ENCODE data around the gene TRAP1. TPM values are rescaled to one million over a fixed set of nuclear protein-coding genes. Genes with fewer than 3 reads are reported as not detected.
A peak's percentile ranks its signal among the peaks of the same experiment; 100 is the strongest.
"Not testable (repeated sequence)": the region's sequence is repeated elsewhere in the genome, so short reads cannot be mapped to it uniquely, and the experiment has no call there.

TRAP1 gene
- total RNA-seq, 1 experiment from 2014 or later: 274 TPM

GRCh38 chr16:3611146-3611975, 106.0 kb downstream of the TRAP1 start, which contains the start of gene SLX4:
Gene SLX4 (minus strand): TSS chr16:3611606. CDS start chr16:3608964, 2,642 bp downstream.
- H3K4me3 Mint-ChIP-seq (ENCODE audit: unreplicated experiment): peak within 1 kb of the TSS; percentile 100
- BruUV-seq (replicated peaks): TSS peak; percentile 15
- CTCF ChIA-PET: interaction anchor here (0.6 to 0.7 kb wide), 4 partner anchors 28 to 50 kb away, joined by 3 read pairs; no protein-coding TSS in a partner anchor
- no peaks in the 10 kb centered on the region for H3K9me3 Mint-ChIP-seq (ENCODE audit: unreplicated experiment)
- peak; percentile 88 for DNase-seq (ENCODE audit: unreplicated experiment)
- TF ChIP-seq CTCF (IDR thresholded peaks at IDR 0.05; ENCODE audit: unreplicated experiment): no peak
- H3K27ac Mint-ChIP-seq (ENCODE audit: low read depth, unreplicated experiment): peak within 1 kb of the TSS; percentile 93
- intact Hi-C loops (cut with micrococcal nuclease): no loop called here
- no peaks in the 10 kb centered on the region for H3K36me3 Mint-ChIP-seq (ENCODE audit: insufficient read depth, unreplicated experiment)
- no peaks in the 10 kb centered on the region for H3K27me3 Mint-ChIP-seq (ENCODE audit: insufficient read depth, unreplicated experiment)
- peaks cover 31% of the 10 kb centered on the region for H3K4me1 Mint-ChIP-seq (ENCODE audit: insufficient read depth, unreplicated experiment)
- POLR2A ChIA-PET: interaction anchor here (0.6 to 1.2 kb wide), 6 partner anchors 39 to 453 kb away, joined by 3 to 7 read pairs (median 3); partner anchors contain the start of genes TRAP1 and ZNF263

GRCh38 chr16:3610698-3611145, 106.6 kb downstream of the TRAP1 start:
- no peaks in the 10 kb centered on the region for H3K27me3 Mint-ChIP-seq (ENCODE audit: insufficient read depth, unreplicated experiment)
- no TSS peak for BruUV-seq (replicated peaks)
- H3K4me3 Mint-ChIP-seq (ENCODE audit: unreplicated experiment): peak overlapping the region; percentile 100
- TF ChIP-seq CTCF (IDR thresholded peaks at IDR 0.05; ENCODE audit: unreplicated experiment): no peak
- H3K4me1 Mint-ChIP-seq (ENCODE audit: insufficient read depth, unreplicated experiment): peaks cover 31% of the 10 kb centered on the region
- H3K36me3 Mint-ChIP-seq (ENCODE audit: insufficient read depth, unreplicated experiment): no peaks in the 10 kb centered on the region
- H3K9me3 Mint-ChIP-seq (ENCODE audit: unreplicated experiment): no peaks in the 10 kb centered on the region
- ChIA-PET CTCF (interaction anchor here (0.5 kb wide), 1 partner anchor 605 kb away, joined by 4 read pairs; no protein-coding TSS in a partner anchor), POLR2A (interaction anchor here (1.1 kb wide), 1 partner anchor 111 kb away, joined by 3 read pairs; no protein-coding TSS in a partner anchor)
- DNase-seq (ENCODE audit: unreplicated experiment): peak; percentile 4
- H3K27ac Mint-ChIP-seq (ENCODE audit: low read depth, unreplicated experiment): peak overlapping the region; percentile 93
- intact Hi-C loops (cut with micrococcal nuclease): no loop called here

- no peaks in the 10 kb centered on the region for H3K27me3 Mint-ChIP-seq (ENCODE audit: insufficient read depth, unreplicated experiment)
- intact Hi-C loops (cut with micrococcal nuclease): no loop called here
- no peaks in the 10 kb centered on the region for H3K36me3 Mint-ChIP-seq (ENCODE audit: insufficient read depth, unreplicated experiment)
- no peaks in the 10 kb centered on the region for H3K9me3 Mint-ChIP-seq (ENCODE audit: unreplicated experiment)
- CTCF ChIA-PET: interaction anchor here (0.5 to 0.8 kb wide), 3 partner anchors 9 to 606 kb away, joined by 3 to 4 read pairs (median 3); no protein-coding TSS in a partner anchor
- no peak overlapping the region for H3K27ac Mint-ChIP-seq (ENCODE audit: low read depth, unreplicated experiment)
- BruUV-seq (replicated peaks): no TSS peak
- POLR2A ChIA-PET: interaction anchor here (1.1 kb wide), 1 partner anchor 110 kb away, joined by 3 read pairs; no protein-coding TSS in a partner anchor
- TF ChIP-seq CTCF (IDR thresholded peaks at IDR 0.05; ENCODE audit: unreplicated experiment): no peak
- peaks cover 26% of the 10 kb centered on the region for H3K4me1 Mint-ChIP-seq (ENCODE audit: insufficient read depth, unreplicated experiment)
- peak overlapping the region; percentile 100 for H3K4me3 Mint-ChIP-seq (ENCODE audit: unreplicated experiment)
- no peak for DNase-seq (ENCODE audit: unreplicated experiment)
Observed at GRCh38 chr16:3609895-3610697, 107.2 kb downstream of the TRAP1 start.

GRCh38 chr16:3608976-3609375, 108.3 kb downstream of the TRAP1 start:
- POLR2A ChIA-PET; H3K4me3 Mint-ChIP-seq (ENCODE audit: unreplicated experiment); H3K27me3 Mint-ChIP-seq (ENCODE audit: insufficient read depth, unreplicated experiment); intact Hi-C loops (cut with micrococcal nuclease); H3K27ac Mint-ChIP-seq (ENCODE audit: low read depth, unreplicated experiment); H3K9me3 Mint-ChIP-seq (ENCODE audit: unreplicated experiment); DNase-seq (ENCODE audit: unreplicated experiment); H3K36me3 Mint-ChIP-seq (ENCODE audit: insufficient read depth, unreplicated experiment): not testable (repeated sequence)
- TSS peak; percentile 39 for BruUV-seq (replicated peaks)
- CTCF ChIA-PET: interaction anchor here (0.6 kb wide), 1 partner anchor 82 kb away, joined by 3 read pairs; no protein-coding TSS in a partner anchor
- peaks cover 22% of the 10 kb centered on the region for H3K4me1 Mint-ChIP-seq (ENCODE audit: insufficient read depth, unreplicated experiment)

Data from MCF 10A (cell line).